Brain microvascular endothelial cell (primary cell): ENCODE measurements around the gene IER5.

Source experiments
- DNase-seq: peaks from one replicate; pipeline ENCODE4 v3.0.0-alpha.2; 2020
- H3K27ac ChIP-seq: fragments of 250-450 bp; sonication (Bioruptor Pico); 2 replicates; pipeline ENCODE4 v1.5.1; 2020; ENCODE audit warnings: mild to moderate bottlenecking, moderate library complexity
- H3K27me3 ChIP-seq: fragments of 250-450 bp; sonication (Bioruptor Pico); replicated peaks from 2 replicates; pipeline ENCODE4 v1.5.1; 2020; ENCODE audit warnings: mild to moderate bottlenecking
- H3K36me3 ChIP-seq: fragments of 250-450 bp; sonication (Bioruptor Pico); replicated peaks from 2 replicates; pipeline ENCODE4 v1.5.1; 2020; ENCODE audit warnings: mild to moderate bottlenecking
- H3K4me3 ChIP-seq: 2 replicates; pipeline ENCODE4 v1.5.1; 2011; ENCODE audit warnings: low read depth, mild to moderate bottlenecking, control low read depth, low read length, moderate library complexity
- in situ Hi-C: cut with HindIII; loops from 2 replicates; pipeline ENCODE4 v1.10.0; 2017; ENCODE audit warnings: low sequenced_read_pairs, low pct_ligation_motif_present
- TF ChIP-seq, protein P1 (sequence below): IDR thresholded peaks from 2 replicates; pipeline ENCODE4 v1.5.1; 2011; ENCODE audit warnings: low read depth, mild to moderate bottlenecking, moderate library complexity, low read length, control low read depth, inconsistent platforms; ENCODE audit errors: missing control alignments

The IER5 gene

GRCh38 chr1:181128592-181129497, 40.3 kb downstream of the IER5 start:
- Histone ChIP-seq H3K4me3 (no peak overlapping the region), H3K27me3 (no peaks in the 10 kb centered on the region), H3K36me3 (no peaks in the 10 kb centered on the region), H3K27ac (no peak overlapping the region)
- TF ChIP-seq, protein P1, sequence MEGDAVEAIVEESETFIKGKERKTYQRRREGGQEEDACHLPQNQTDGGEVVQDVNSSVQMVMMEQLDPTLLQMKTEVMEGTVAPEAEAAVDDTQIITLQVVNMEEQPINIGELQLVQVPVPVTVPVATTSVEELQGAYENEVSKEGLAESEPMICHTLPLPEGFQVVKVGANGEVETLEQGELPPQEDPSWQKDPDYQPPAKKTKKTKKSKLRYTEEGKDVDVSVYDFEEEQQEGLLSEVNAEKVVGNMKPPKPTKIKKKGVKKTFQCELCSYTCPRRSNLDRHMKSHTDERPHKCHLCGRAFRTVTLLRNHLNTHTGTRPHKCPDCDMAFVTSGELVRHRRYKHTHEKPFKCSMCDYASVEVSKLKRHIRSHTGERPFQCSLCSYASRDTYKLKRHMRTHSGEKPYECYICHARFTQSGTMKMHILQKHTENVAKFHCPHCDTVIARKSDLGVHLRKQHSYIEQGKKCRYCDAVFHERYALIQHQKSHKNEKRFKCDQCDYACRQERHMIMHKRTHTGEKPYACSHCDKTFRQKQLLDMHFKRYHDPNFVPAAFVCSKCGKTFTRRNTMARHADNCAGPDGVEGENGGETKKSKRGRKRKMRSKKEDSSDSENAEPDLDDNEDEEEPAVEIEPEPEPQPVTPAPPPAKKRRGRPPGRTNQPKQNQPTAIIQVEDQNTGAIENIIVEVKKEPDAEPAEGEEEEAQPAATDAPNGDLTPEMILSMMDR: no peak
- in situ Hi-C loops: no loop called here
- DNase-seq: no peak

DNA sequence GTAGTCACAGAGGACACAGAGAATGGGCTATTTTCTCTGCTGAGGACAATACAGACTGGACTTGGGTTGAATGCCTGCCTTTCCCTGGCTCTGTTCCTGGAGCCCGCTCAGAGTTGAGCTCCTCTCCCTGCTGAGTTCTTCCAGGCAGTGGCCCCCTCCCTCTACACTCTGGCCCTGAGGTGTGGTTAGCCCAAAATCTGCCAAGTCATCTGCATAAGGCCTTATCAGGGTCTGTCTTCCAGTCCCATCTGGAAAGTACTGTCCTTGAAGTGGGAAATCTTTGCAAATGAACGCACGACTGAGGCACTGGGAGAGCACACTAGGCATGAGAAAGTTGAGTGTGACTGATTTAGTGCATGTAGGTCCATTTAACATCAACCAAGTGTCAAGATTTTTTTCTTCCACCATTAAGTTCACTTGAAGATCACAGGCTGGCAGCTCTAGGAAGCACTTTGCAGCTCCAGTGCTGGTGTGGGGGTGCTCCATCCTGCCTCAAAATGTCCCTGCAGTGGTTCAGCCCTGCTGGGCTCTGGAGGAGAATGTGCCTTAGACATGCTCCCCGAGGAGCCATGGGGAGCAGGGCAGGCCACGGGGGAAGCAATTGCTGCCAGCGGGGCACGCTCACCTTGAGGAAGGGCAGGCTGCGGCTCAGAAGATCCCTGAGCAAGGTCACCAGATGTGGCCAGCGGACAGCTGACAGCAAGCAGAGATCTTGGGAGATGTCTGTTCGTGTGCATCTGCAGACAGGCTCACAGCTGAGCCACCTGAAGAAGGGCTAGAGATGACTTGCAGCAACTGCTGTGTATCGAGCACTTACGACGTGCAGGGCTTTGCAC, 41.5 kb downstream of the IER5 start:
- in situ Hi-C loops: no loop called here
- no peak overlapping the region for H3K27ac ChIP-seq
- DNase-seq: no peak
- no peak overlapping the region for H3K4me3 ChIP-seq
- H3K27me3 ChIP-seq: no peaks in the 10 kb centered on the region
- H3K36me3 ChIP-seq: no peaks in the 10 kb centered on the region
- TF ChIP-seq, protein P1: no peak

DNA sequence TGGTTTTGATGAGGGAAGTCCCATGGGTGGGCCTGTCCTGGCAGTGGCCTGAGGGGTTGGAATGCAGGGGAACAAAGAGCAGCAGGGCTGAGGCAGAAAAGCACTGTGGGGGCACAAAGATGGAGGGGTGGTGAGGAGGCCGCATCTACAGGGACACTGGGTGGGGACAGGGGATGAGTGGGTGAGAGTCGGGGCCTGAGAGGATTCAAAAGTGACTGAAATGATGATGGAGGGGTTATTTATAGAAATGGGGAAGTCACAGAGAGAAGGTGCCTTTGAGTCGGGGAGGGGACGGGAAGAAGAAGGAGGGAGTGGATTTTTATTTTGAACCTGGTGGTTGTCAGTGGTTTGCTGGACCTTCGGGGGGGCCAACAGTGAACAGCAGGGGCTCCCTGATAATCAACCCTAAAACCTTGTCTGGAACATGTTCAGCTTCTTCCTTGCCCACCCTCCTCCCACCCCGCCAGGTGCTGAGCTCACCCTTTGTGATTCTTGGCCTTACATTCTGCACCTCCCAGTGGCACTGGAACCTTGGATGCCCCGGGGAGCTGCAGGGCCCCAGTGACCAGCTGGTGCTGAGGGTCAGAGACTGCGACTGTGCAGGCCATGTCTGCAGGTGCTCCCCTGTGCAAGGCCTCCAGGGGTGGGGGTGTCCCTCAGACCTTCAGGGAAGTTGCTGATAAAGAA, 42.9 kb downstream of the IER5 start:
- in situ Hi-C loops: no loop called here

GRCh38 chr1:181133441-181133951, 45.0 kb downstream of the IER5 start:
- H3K27ac ChIP-seq: no peak overlapping the region
- no peaks in the 10 kb centered on the region for H3K27me3 ChIP-seq
- H3K36me3 ChIP-seq: no peaks in the 10 kb centered on the region
- no peak for DNase-seq
- H3K4me3 ChIP-seq: no peak overlapping the region
- TF ChIP-seq, protein P1: no peak
- in situ Hi-C loops: no loop called here

More for the DNA sequence above, 42.9 kb downstream of the IER5 start:
- TF ChIP-seq, protein P1: no peak
- Histone ChIP-seq H3K27ac (no peak overlapping the region), H3K36me3 (no peaks in the 10 kb centered on the region), H3K4me3 (no peak overlapping the region), H3K27me3 (no peaks in the 10 kb centered on the region)
- no peak for DNase-seq

- DNase-seq: no peak
- in situ Hi-C loops: no loop called here
- TF ChIP-seq, protein P1: no peak
- Histone ChIP-seq H3K4me3 (no peak overlapping the region), H3K27ac (no peak overlapping the region), H3K27me3 (no peaks in the 10 kb centered on the region), H3K36me3 (no peaks in the 10 kb centered on the region)
Observed at GRCh38 chr1:181133969-181134418, 45.5 kb downstream of the IER5 start.
